ENCODE data around the gene GRAMD4.

The GRAMD4 gene

DNA sequence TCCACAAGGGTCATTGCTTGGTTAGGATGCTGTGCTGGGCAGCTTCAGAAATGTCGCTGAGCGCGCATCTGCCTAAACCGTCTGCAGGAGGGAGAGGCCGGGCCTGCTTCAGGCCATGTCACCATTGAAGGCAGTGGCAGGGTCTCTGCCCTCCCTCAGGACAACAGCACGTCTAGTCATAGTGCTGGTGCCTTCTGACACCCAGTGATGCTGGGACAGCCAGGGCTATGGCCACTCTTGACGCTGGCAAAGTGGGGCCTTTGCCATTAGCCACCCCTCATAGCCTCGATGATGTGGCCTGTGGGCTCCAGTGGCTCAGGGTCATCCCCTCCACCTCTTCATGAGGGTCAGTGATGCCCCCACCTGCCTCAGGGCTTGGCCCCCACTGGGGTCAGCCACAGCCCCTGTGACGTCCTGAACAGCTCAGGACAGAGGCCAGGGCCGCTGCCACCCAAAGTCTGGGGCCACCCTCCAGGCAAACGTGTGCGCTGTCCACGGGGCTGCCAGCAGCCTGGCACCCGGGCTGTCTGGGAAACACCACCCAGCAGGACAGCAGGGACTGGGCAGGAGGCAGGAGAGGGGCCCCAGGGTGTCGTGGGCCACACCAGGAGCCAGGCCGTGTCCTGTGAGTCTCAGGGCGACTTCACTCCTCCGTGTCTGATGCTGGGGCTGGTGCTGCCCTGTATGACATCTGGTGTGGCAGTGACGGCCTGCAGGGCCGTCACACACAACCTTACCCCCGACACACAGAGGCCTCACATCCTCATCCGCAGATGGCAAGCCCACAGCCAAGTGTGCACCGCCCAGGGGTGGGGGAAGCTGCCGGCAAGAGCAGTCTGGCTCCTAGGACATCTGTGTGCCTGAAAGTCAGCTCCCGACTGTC is 75.4 kb downstream of the GRAMD4 start:
- no peak for DNase-seq (ENCODE audit: low spot score)
- TF ChIP-seq, protein P1, sequence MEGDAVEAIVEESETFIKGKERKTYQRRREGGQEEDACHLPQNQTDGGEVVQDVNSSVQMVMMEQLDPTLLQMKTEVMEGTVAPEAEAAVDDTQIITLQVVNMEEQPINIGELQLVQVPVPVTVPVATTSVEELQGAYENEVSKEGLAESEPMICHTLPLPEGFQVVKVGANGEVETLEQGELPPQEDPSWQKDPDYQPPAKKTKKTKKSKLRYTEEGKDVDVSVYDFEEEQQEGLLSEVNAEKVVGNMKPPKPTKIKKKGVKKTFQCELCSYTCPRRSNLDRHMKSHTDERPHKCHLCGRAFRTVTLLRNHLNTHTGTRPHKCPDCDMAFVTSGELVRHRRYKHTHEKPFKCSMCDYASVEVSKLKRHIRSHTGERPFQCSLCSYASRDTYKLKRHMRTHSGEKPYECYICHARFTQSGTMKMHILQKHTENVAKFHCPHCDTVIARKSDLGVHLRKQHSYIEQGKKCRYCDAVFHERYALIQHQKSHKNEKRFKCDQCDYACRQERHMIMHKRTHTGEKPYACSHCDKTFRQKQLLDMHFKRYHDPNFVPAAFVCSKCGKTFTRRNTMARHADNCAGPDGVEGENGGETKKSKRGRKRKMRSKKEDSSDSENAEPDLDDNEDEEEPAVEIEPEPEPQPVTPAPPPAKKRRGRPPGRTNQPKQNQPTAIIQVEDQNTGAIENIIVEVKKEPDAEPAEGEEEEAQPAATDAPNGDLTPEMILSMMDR (IDR thresholded peaks at IDR 0.05; ENCODE audit: extremely low read depth, insufficient read depth, missing control alignments): no peak
- in situ Hi-C loops (cut with MboI; ENCODE audit: low pct_unique_long_range_greater_than_20kb, low sequenced_read_pairs, unreplicated experiment): no loop called here

DNA sequence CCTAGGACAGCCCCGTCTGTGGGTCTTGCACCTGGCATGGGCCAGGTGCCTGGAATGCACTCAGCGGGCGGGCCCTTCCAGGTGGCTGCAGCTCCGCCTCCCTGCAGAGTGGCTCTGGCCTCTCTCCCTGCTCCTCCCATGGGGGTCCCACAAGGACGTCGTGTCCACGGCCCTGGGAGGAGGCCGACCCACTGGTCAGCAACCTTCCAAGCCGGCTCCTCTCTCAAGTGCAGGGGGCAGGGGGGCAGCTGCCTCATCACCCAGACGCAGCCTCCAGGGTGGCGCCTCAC is 76.0 kb downstream of the GRAMD4 start:
- TF ChIP-seq, protein P1 (IDR thresholded peaks at IDR 0.05; ENCODE audit: extremely low read depth, insufficient read depth, missing control alignments): no peak
- in situ Hi-C loops (cut with MboI; ENCODE audit: low pct_unique_long_range_greater_than_20kb, low sequenced_read_pairs, unreplicated experiment): no loop called here
- DNase-seq (ENCODE audit: low spot score): no peak

DNA sequence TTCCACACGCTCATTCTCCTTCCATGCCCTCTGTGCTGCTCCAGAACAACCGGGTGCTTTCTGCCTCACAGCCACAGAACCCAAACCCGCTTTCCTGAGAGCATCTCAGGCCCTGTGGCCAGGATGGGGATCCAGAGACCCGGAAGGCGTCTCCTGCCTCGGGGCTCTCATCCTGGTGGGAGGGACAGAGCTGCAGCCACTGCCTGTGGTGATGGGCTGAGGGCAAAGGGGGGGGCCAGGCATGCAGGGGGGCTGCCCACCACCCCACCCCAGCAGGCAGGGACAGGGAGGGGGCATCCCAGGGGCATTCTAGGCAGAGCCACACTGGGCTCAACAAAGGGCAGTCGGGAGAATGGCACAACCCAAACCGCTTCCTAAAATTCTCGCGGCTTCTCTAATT is 76.4 kb downstream of the GRAMD4 start:
- TF ChIP-seq, protein P1 (IDR thresholded peaks at IDR 0.05; ENCODE audit: extremely low read depth, insufficient read depth, missing control alignments): no peak
- in situ Hi-C loops (cut with MboI; ENCODE audit: low pct_unique_long_range_greater_than_20kb, low sequenced_read_pairs, unreplicated experiment): no loop called here
- no peak for DNase-seq (ENCODE audit: low spot score)

DNA sequence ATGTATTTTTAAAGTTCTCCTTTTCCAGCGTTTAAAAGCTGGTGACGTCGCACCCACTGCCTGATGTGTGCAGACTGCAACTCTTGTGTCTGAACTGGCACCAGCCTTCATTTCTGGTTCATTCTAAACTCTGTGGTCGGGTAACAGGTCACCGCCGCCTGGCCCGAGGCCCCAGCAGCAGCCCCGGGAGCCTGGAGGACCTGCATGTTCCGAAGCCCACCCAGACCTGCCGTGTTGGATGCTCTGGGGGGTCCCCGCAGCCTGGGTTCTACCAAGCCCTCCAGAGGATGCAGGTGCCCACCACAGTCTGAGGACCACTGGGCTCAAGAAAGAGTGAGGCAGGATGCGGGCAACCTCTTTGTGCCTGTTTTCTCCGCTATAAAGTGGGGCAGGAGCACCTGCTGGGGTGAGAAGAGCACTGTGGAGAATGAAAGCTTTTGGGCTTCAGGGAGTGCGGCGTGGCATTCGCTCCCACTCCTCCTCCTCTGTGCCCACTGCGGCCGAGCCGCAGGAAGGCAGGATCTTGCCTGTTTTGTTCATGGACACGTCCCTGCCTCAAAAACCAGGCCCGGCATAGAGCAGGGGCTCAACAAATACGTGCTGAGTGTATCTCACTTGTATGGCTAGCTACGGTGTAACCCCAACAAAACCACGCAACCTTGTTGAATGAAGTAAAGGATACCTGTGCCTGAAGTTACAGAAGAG is 77.8 kb downstream of the GRAMD4 start:
- in situ Hi-C loops (cut with MboI; ENCODE audit: low pct_unique_long_range_greater_than_20kb, low sequenced_read_pairs, unreplicated experiment): no loop called here
- no peak for DNase-seq (ENCODE audit: low spot score)
- TF ChIP-seq, protein P1 (IDR thresholded peaks at IDR 0.05; ENCODE audit: extremely low read depth, insufficient read depth, missing control alignments): no peak

DNA sequence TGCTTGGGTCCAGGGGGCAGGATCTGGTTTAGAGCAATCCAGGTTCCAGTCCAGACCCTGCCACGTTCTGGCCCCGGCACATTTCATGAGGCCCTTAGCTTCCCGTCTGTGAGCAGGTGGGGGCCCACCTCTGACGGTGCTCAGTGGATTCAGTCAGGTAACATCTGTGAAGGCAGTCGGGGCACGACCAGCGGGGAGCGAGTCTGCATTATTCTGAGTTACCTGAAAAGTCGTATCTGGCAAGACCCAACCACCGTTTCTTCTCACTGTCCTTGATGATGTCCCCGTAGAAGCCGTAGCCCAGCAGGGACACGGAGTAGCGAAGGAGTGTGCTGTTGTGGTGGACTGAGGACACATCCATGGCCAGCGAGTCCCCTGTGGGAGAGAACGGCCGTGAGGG is 78.9 kb downstream of the GRAMD4 start:
- in situ Hi-C loops (cut with MboI; ENCODE audit: low pct_unique_long_range_greater_than_20kb, low sequenced_read_pairs, unreplicated experiment): no loop called here
- TF ChIP-seq, protein P1 (IDR thresholded peaks at IDR 0.05; ENCODE audit: extremely low read depth, insufficient read depth, missing control alignments): no peak
- no peak for DNase-seq (ENCODE audit: low spot score)

DNA sequence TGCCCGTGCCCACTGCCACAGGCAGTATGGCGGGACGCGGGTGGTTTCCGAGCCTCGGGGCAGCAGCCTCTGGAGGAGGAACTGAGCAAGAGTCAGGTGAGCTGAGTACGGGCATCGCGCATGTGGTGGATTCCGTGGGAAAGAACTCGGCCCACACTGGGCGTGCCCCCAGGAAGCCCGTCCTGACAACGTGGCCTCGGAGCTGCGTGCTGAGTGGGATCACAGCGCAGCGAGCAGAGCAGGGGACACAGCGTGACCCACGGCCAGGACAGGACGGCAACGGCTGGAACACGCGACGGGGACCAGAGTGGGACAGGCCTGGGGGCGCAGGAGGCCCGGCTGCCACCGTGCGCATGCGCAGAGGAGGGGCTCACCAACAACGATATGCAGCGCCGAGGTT is 81.1 kb downstream of the GRAMD4 start:
- TF ChIP-seq, protein P1 (IDR thresholded peaks at IDR 0.05; ENCODE audit: extremely low read depth, insufficient read depth, missing control alignments): no peak
- DNase-seq (ENCODE audit: low spot score): no peak
- in situ Hi-C loops (cut with MboI; ENCODE audit: low pct_unique_long_range_greater_than_20kb, low sequenced_read_pairs, unreplicated experiment): no loop called here

All from GM13977 (cell line).